K562 (cell line): ENCODE measurements around the gene CHN2.

Experiments
- FOS ChIP-seq: IDR thresholded peaks from 3 replicates; pipeline ENCODE4 v1.6.1; 2011; ENCODE audit not compliant: insufficient read length; ENCODE audit errors: extremely low read depth
- MCM7 ChIP-seq, 2 experiments: fragments of 450-650 bp; IDR thresholded peaks; 2 replicates each; pipeline ENCODE4 v1.6.1; 2016 to 2018
- RFX5 ChIP-seq: IDR thresholded peaks from 2 replicates; pipeline ENCODE4 v1.6.1; 2011; ENCODE audit warnings: low read depth, mild to moderate bottlenecking, improper control_type of control experiment, low read length

DNA sequence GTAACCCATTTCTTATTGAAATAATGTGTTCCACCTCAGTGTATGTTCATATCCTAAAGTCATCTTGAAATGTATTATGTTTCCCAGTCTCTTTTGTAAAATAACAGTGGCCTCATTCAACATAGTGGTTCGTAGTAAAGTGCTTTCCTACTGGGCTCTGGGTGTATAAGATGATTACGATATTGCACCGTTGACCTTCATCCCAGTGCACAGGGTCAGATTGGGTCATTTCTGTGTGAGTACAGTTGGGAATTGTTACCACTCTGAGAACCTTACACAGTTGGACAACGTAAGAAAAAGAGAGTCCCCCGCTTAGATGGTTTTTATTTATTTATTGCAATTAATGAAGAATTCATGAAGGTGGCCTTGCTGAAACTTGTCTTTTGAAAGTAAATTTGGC is 135.6 kb downstream of the CHN2 start:
- no peak for TF ChIP-seq FOS
- TF ChIP-seq RFX5 = no peak
- no peak for TF ChIP-seq MCM7 (IDR thresholded peaks at IDR 0.05)
